CD4-positive, alpha-beta T cell treated with Interleukin-4 for 4 hours (primary cell): Measurements from ENCODE around the gene NETO2.
"Not testable (repeated sequence)": the region's sequence is repeated elsewhere in the genome, so short reads cannot be mapped to it uniquely, and the experiment has no call there.

ENCODE experiments used
- DNase-seq: peaks from one replicate; pipeline ENCODE4 v3.0.0-alpha.2; 2020

The NETO2 gene

DNA sequence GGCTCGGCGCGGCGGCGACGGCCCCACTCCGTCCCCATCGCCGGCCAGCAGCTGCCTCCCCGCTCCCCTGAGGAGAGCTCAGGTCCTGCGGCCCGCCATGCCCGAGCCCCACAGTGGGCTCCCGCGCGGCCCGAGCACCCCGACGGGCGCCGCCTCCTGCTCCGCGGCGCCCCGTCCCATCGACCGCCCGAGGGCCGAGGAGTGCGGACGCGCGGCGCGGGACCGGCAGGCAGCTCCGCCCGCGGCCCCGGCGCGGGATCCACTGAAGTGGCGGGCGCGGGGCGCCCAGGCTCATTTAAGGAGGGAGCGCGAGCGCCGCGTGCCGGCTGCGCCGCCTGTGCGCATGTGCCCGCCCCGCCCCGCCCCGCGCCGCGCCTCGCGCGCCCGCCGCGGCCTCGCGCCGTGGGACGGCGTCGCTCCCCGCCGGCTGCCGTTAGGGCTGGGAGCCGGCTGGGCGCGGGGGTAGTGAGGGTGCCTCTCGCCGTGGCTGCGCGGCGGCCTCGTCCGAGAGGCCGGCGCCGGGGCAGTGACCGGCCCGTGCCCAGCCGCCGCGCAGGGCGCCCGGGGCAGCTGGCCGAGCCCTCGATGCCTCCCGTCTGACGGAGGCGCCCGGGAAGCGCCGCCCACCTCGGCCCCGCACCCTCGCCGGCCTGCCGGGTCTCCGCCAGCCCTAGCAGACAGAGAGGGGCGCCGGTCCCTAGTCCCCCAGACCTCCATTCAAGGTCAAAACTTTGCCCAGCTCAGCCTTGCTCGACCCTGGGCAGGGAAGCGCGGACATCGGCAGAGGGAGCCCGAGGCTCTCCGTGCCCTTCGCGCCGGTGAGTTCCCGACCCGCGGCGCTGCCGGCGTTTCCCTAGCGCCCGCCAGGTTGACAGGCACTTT, at the start of gene NETO2:
NETO2 (minus strand) TSS at position 269 of the 882 bp plus-strand sequence. CDS start 333 bp downstream, outside the sequence.
- DNase-seq, result peak; percentile 55

DNA sequence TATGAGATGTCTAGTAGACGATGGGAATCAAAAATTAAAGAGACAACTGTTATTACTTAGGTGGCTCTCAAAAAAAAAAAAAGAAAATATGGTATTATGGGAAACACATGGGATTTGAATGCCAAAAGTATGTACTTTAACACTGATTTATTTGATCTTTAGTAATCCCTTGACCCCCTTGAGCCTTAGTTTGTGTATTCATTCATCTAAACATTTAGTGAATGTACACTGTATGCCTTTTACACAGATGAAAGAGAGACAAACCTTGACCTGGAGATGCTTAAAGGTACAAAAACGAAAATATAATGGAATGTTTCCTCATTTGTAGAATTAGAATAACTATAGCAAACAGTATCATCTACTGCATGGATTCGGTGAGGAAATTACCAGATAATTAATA, 38.6 kb upstream of the NETO2 start:
- no peak for DNase-seq

- not testable (repeated sequence) for DNase-seq
Measured at GRCh38 chr16:47181066-47181465, 37.3 kb upstream of the NETO2 start.

GRCh38 chr16:47180073-47180472, 36.3 kb upstream of the NETO2 start:
- DNase-seq, result no peak

- DNase-seq, result no peak
Measured at GRCh38 chr16:47175152-47175551, 31.4 kb upstream of the NETO2 start.

DNA sequence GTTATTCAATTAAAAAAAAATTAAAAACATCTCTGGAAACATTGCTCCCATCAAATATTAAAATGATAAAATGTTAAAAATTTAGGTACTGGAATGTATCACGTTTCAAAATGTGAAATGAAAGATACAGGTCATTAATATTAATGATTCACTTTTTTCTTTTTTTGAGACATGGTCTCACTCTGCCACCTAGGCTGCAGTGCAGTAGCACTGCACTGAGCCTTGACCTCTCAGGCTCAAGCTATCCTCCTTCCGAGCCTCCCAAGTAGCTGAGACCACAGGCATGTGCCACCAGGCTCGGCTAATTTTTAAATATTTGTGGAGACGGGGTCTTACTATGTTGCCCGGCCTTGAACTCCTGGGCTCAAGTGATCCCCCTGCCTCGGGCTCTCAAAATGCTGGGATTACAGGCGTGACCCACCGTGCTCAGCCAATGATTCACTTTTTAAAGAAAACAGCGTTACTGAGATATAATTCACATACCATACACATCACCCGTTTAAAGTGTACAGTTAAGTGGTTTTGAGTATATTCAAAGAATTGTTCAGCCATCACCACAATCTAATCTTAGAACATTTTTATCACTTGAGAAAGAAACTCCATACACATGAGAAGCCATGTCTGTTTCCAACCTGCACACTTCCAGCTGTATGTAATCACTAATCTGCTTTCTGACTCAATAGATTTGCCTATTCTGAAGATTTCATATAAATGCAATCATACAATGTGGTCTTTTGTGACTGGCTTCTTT, 19.1 kb upstream of the NETO2 start:
- DNase-seq, result no peak

GRCh38 chr16:47161464-47161863, 17.7 kb upstream of the NETO2 start:
- DNase-seq, result no peak

- DNase-seq, result no peak
Measured at GRCh38 chr16:47160422-47160821, 16.7 kb upstream of the NETO2 start.

DNA sequence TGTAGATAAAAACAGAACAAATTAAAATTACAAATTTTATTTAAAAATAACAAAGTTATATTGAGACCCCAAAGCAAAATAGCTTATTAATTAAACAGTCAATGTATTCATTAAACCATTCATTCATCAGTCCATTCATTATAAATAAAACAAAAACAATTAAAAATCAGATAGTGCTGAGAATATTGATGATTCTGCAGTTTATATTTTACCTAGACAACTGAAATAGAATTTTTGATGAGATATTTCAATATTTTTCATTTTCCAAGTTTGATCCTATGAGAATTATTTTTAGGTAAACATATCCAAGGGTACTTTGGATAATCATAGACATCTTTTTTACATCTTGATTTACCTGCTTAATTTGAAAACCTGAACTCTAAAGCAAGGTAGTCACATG, 15.2 kb upstream of the NETO2 start:
- no peak for DNase-seq

DNA sequence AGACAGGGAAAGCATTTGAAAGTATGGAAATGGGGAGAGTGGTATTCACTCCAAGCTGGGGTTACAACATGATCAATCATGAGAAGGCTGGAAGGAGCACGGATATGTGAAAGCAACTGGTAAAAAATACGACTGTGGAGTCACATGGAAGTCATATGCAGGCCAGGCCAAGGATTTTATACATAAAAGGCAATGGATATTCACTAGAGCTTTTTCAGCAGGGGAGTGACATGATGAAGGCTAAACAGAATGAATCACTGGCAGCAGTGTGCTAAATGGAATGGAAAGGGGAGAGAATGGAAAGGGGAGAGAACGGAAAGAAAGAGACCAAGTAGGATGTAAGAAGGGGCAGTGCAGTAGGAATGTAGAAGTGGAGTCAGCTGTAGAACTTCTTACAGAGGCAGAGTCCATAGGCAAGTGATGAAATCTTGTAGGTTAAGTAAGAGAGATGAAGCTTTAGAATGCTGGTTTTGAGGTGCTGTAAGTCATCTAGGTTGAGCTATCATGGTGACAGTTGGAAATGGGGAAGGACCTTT, 13.0 kb upstream of the NETO2 start:
- DNase-seq, result no peak

DNA sequence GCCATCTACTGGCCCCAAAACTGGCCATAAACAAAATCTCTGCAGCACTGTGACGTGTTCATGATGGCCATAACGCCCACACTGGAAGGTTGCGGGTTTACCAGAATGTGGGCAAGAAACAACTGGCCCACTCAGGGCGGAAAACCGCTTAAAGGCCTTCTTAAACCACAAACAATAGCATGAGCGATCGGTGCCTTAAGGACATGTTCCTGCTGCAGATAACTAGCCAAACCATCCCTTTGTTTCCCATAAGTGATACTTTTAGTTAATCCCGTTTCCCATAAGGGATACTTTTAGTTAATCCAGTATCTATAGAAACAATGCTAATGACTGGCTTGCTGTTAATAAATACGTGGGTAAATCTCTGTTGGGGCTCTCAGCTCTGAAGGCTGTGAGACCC, 8.8 kb upstream of the NETO2 start:
- not testable (repeated sequence) for DNase-seq

- no peak for DNase-seq
Measured at GRCh38 chr16:47150067-47150466, 6.3 kb upstream of the NETO2 start.

GRCh38 chr16:47144559-47144877, 773 bp upstream of the NETO2 start:
- DNase-seq, result no peak

GRCh38 chr16:47142821-47143676, 696 bp downstream of the NETO2 start:
- DNase-seq, result peak; percentile 47

DNA sequence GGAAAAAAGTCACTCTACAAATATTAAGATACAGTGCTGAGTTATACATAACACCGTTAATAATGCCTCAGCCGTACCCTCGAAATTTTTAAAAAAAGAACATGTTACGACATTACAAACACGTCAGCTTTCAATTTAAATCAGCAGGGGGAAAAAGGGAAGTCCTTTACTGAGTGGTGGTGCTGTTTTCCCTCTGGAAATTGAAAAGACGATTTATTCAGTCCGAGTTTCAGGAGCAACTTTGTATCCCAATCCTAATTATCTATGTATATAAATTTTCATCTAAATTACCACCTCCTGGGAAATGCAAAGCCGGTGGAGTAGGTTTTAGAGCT, 1.3 kb downstream of the NETO2 start:
- DNase-seq, result no peak

GRCh38 chr16:47141773-47142485, 1.8 kb downstream of the NETO2 start:
- peak; percentile 88 for DNase-seq

DNA sequence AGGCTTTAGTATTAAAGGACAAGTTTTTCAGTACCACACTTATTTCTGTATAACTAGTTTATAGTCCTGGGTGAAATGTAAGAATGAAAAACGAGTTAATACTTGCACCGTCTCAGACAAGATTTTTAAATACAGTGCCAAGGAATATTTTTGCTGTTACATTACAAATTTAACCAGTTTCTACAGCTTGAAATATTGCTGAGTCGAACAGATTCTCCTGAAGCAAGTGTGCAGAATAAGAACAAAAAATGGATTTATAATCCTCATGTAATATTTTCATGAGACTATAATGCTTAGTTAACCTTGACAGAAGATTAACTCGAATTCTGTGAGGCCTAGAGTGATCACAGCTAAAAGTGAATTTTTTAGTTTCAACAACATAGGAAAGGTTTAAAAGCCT, 3.1 kb downstream of the NETO2 start:
- DNase-seq, result no peak

GRCh38 chr16:47139561-47140185, 4.1 kb downstream of the NETO2 start:
- DNase-seq, result no peak

GRCh38 chr16:47137925-47138324, 5.8 kb downstream of the NETO2 start:
- not testable (repeated sequence) for DNase-seq

- peak; percentile 44 for DNase-seq
Measured at GRCh38 chr16:47136099-47136842, 7.5 kb downstream of the NETO2 start.

DNA sequence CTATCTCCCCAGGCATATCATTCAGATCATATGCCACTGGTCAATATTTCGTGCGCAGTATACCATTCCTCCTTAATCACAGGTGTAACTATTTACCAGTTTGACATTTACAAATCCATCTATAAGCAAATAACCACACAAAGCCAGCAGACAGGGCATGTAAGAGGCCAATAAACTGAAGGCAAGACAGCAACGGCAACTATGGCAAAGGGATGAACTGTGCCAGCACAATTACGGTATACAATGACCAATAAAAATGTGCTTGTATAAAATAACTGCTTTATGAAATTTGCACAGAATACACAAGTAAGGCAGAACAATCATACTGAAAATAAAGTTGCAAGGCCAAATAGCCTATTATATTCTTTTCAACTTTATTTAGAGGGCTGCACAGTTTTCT, 9.2 kb downstream of the NETO2 start:
- no peak for DNase-seq
